ENCODE data around the gene LEP. TPM values are rescaled to one million over a fixed set of nuclear protein-coding genes. Genes with fewer than 3 reads are reported as not detected.

LEP gene
- total RNA-seq, 2 experiments from 2014 or later = not detected

DNA sequence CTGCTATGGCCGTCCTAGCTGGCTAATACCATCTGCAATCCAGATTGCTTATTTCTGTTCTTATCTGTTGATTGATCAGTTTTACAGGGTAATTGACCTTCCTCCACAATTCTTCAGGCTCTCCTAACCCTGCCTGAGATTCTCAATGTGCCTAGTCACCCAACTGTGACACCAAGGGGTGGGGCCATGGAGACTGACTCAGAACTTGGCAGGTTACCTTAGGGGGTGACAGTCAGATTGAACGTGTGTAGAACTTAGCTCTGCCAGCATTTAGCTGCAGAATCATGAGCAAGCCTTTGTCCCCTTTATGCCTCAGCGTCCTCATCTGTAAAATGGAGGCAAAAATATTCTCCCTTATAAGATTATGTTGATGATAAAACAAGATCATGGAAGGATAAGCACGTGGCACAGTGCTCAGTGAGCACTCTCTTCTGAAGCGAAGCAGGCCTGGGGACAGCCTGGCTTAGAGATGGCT lies 19.1 kb upstream of the LEP start:
- no peaks in the 10 kb centered on the region for H3K36me3 ChIP-seq (ENCODE audit: insufficient read depth, low read length)
- BruUV-seq (replicated peaks) = no TSS peak
- no peaks in the 10 kb centered on the region for H4K20me1 ChIP-seq (ENCODE audit: insufficient read depth, low read length)
- H3K4me3 ChIP-seq (ENCODE audit: low read depth, low read length, poor library complexity, severe bottlenecking) = no peak overlapping the region
- CTCF ChIA-PET (ENCODE audit: unreplicated experiment) = interaction anchor here (0.6 kb wide), 1 partner anchor 333 kb away, joined by 3 read pairs; no protein-coding TSS in a partner anchor
- H3K4me2 ChIP-seq (ENCODE audit: low read length) = no peak overlapping the region
- H3K79me2 ChIP-seq (ENCODE audit: insufficient read depth, low read depth, low read length) = no peaks in the 10 kb centered on the region
- DNase-seq (ENCODE audit: low spot score) = no peak
- no peaks in the 10 kb centered on the region for H3K9me3 ChIP-seq (ENCODE audit: low read length)
- H2AFZ ChIP-seq (ENCODE audit: low read length) = no peak overlapping the region
- H3K9me2 ChIP-seq (ENCODE audit: insufficient read depth, low read length) = no peaks in the 10 kb centered on the region
- TF ChIP-seq EZH2phosphoT487 (IDR thresholded peaks at IDR 0.05; ENCODE audit: borderline replicate concordance, low read depth, low read length) = no peak
- TF ChIP-seq, protein P1, sequence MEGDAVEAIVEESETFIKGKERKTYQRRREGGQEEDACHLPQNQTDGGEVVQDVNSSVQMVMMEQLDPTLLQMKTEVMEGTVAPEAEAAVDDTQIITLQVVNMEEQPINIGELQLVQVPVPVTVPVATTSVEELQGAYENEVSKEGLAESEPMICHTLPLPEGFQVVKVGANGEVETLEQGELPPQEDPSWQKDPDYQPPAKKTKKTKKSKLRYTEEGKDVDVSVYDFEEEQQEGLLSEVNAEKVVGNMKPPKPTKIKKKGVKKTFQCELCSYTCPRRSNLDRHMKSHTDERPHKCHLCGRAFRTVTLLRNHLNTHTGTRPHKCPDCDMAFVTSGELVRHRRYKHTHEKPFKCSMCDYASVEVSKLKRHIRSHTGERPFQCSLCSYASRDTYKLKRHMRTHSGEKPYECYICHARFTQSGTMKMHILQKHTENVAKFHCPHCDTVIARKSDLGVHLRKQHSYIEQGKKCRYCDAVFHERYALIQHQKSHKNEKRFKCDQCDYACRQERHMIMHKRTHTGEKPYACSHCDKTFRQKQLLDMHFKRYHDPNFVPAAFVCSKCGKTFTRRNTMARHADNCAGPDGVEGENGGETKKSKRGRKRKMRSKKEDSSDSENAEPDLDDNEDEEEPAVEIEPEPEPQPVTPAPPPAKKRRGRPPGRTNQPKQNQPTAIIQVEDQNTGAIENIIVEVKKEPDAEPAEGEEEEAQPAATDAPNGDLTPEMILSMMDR (conservative IDR thresholded peaks at IDR 0.05; ENCODE audit: low read length) = no peak
- H3K4me1 ChIP-seq (ENCODE audit: insufficient read depth, low read length, poor library complexity, severe bottlenecking) = no peaks in the 10 kb centered on the region
- POLR2A ChIA-PET = interaction anchor here (0.9 kb wide), 1 partner anchor 531 kb away, joined by 4 read pairs; no protein-coding TSS in a partner anchor
- intact Hi-C loops (cut with micrococcal nuclease; ENCODE audit: unreplicated experiment) = no loop called here
- no peak overlapping the region for H3K27ac ChIP-seq (ENCODE audit: low read depth, low read length, poor library complexity, severe bottlenecking)

DNA sequence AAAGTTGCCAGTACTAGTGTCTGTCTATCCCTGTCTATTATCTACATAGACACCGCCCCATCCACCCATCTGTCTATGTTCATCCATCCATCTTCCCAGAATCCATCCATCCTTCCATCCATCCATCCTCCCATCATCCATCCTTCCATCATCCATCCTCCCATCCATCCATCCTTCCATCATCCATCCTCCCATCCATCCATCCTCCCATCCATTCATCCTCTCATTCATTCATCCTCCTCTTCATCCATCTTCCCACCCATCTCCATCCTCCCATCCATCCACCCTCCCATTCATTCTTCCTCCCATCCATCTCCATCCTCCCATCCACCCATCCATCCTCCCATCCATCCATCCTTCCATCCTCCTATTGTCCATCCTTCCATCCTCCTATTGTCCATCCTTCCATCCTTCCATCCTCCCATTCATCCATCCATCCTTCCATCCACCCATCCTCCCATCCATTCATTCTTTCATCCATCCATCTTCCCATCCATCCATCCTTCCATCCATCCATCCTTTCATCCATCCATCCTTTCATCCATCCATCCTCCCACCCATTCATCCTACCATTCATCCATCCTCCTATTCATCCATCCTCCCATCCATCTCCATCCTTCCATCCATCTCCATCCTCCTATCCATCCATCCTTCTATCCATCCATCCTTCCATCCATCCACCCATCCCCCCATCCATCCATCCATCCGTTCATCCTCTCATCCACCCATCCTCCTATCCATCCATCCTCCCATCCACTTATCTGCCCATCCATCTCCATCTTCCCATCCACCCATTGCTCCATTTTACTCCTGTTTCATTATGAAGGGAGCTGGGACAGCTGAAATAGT lies 14.7 kb upstream of the LEP start:
- Histone ChIP-seq H4K20me1 (ENCODE audit: insufficient read depth, low read length) (no peaks in the 10 kb centered on the region), H3K27ac (ENCODE audit: low read depth, low read length, poor library complexity, severe bottlenecking) (no peak overlapping the region), H3K4me3 (ENCODE audit: low read depth, low read length, poor library complexity, severe bottlenecking) (no peak overlapping the region), H3K36me3 (ENCODE audit: insufficient read depth, low read length) (no peaks in the 10 kb centered on the region), H2AFZ (ENCODE audit: low read length) (no peak overlapping the region), H3K4me2 (ENCODE audit: low read length) (no peak overlapping the region), H3K79me2 (ENCODE audit: insufficient read depth, low read depth, low read length) (no peaks in the 10 kb centered on the region), H3K4me1 (ENCODE audit: insufficient read depth, low read length, poor library complexity, severe bottlenecking) (no peaks in the 10 kb centered on the region), H3K9me3 (ENCODE audit: low read length) (no peaks in the 10 kb centered on the region), H3K9me2 (ENCODE audit: insufficient read depth, low read length) (no peaks in the 10 kb centered on the region)
- TF ChIP-seq, protein P1 (conservative IDR thresholded peaks at IDR 0.05; ENCODE audit: low read length) = no peak
- no peak for TF ChIP-seq EZH2phosphoT487 (IDR thresholded peaks at IDR 0.05; ENCODE audit: borderline replicate concordance, low read depth, low read length)
- ChIA-PET POLR2A (no interaction called here), CTCF (ENCODE audit: unreplicated experiment) (no interaction called here)
- DNase-seq (ENCODE audit: low spot score) = no peak
- no TSS peak for BruUV-seq (replicated peaks)
- intact Hi-C loops (cut with micrococcal nuclease; ENCODE audit: unreplicated experiment) = no loop called here

DNA sequence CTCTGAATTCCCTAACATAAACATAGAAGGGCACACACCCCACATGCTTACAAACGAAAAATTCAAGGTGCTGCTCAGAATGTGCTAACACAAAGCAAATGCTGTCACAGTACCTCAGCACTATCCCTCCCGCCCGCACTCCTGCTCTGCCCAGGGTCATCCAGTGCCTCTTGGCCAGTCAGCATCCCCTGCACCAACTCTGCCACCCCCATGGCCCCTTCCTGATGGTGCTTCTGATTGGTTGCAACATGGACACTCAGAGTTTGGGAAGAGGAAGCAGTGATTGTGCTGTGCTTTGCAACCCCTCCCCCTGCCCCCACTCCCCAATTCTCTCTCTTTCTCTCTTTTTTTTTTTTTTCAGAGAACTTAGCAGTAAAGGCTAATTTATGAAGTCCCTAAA lies 13.8 kb upstream of the LEP start:
- no peaks in the 10 kb centered on the region for H3K36me3 ChIP-seq (ENCODE audit: insufficient read depth, low read length)
- ChIA-PET CTCF (ENCODE audit: unreplicated experiment) (interaction anchor here (0.6 kb wide), 1 partner anchor 18 kb away, joined by 4 read pairs; no protein-coding TSS in a partner anchor), POLR2A (interaction anchor here (0.8 kb wide), 1 partner anchor 9 kb away, joined by 3 read pairs; no protein-coding TSS in a partner anchor)
- H3K79me2 ChIP-seq (ENCODE audit: insufficient read depth, low read depth, low read length) = no peaks in the 10 kb centered on the region
- H3K27ac ChIP-seq (ENCODE audit: low read depth, low read length, poor library complexity, severe bottlenecking) = no peak overlapping the region
- no peak overlapping the region for H2AFZ ChIP-seq (ENCODE audit: low read length)
- BruUV-seq (replicated peaks) = no TSS peak
- H3K9me2 ChIP-seq (ENCODE audit: insufficient read depth, low read length) = no peaks in the 10 kb centered on the region
- H3K9me3 ChIP-seq (ENCODE audit: low read length) = no peaks in the 10 kb centered on the region
- intact Hi-C loops (cut with micrococcal nuclease; ENCODE audit: unreplicated experiment) = no loop called here
- no peaks in the 10 kb centered on the region for H4K20me1 ChIP-seq (ENCODE audit: insufficient read depth, low read length)
- no peak for TF ChIP-seq EZH2phosphoT487 (IDR thresholded peaks at IDR 0.05; ENCODE audit: borderline replicate concordance, low read depth, low read length)
- TF ChIP-seq, protein P1 (conservative IDR thresholded peaks at IDR 0.05; ENCODE audit: low read length) = no peak
- H3K4me2 ChIP-seq (ENCODE audit: low read length) = no peak overlapping the region
- no peak for DNase-seq (ENCODE audit: low spot score)
- no peak overlapping the region for H3K4me3 ChIP-seq (ENCODE audit: low read depth, low read length, poor library complexity, severe bottlenecking)
- H3K4me1 ChIP-seq (ENCODE audit: insufficient read depth, low read length, poor library complexity, severe bottlenecking) = no peaks in the 10 kb centered on the region

All from OCI-LY7 (cell line).